ENCODE data around the gene HES2.

Gene HES2

GRCh38 chr1:6423321-6423999 is 3.7 kb upstream of the HES2 start:
- no peak overlapping the region for H3K4me3 ChIP-seq (ENCODE audit: low read length)
- DNase-seq (ENCODE audit: low read depth, low spot score): no peak

- DNase-seq (ENCODE audit: low read depth, low spot score): no peak
- no peak overlapping the region for H3K4me3 ChIP-seq (ENCODE audit: low read length)
These were observed 1.5 kb upstream of the HES2 start for GRCh38 chr1:6421266-6421665.

GRCh38 chr1:6420454-6421042 is 829 bp upstream of the HES2 start:
- DNase-seq (ENCODE audit: low read depth, low spot score): no peak
- no peak overlapping the region for H3K4me3 ChIP-seq (ENCODE audit: low read length)

- H3K4me3 ChIP-seq (ENCODE audit: low read length): no peak overlapping the region
These were observed 319 bp downstream of the HES2 start for GRCh38 chr1:6419397-6419803.

GRCh38 chr1:6418668-6419396 is 887 bp downstream of the HES2 start:
- no peak for DNase-seq (ENCODE audit: low read depth, low spot score)

More at GRCh38 chr1:6419397-6419803, 319 bp downstream of the HES2 start:
- DNase-seq (ENCODE audit: low read depth, low spot score): no peak

GRCh38 chr1:6417961-6418667 is 1.6 kb downstream of the HES2 start:
- no peak overlapping the region for H3K4me3 ChIP-seq (ENCODE audit: low read length)
- no peak for DNase-seq (ENCODE audit: low read depth, low spot score)

More at GRCh38 chr1:6418668-6419396, 887 bp downstream of the HES2 start:
- H3K4me3 ChIP-seq (ENCODE audit: low read length): no peak overlapping the region

GRCh38 chr1:6416906-6417305 is 2.8 kb downstream of the HES2 start:
- no peak overlapping the region for H3K4me3 ChIP-seq (ENCODE audit: low read length)
- no peak for DNase-seq (ENCODE audit: low read depth, low spot score)

GRCh38 chr1:6416295-6416656 is 3.4 kb downstream of the HES2 start:
- DNase-seq (ENCODE audit: low read depth, low spot score): no peak

GRCh38 chr1:6414881-6415626 is 4.7 kb downstream of the HES2 start:
- DNase-seq (ENCODE audit: low read depth, low spot score): no peak
- H3K4me3 ChIP-seq (ENCODE audit: low read length): no peak overlapping the region

More at GRCh38 chr1:6416295-6416656, 3.4 kb downstream of the HES2 start:
- no peak overlapping the region for H3K4me3 ChIP-seq (ENCODE audit: low read length)

GRCh38 chr1:6414443-6414844 is 5.3 kb downstream of the HES2 start:
- peak overlapping the region; percentile 13; the same call in 1 of the 2 replicates for H3K4me3 ChIP-seq (ENCODE audit: low read length)
- DNase-seq (ENCODE audit: low read depth, low spot score): peak; percentile 47

- H3K4me3 ChIP-seq (ENCODE audit: low read length): no peak overlapping the region
- DNase-seq (ENCODE audit: low read depth, low spot score): no peak
These were observed 6.8 kb downstream of the HES2 start for GRCh38 chr1:6412896-6413295.

- no peak overlapping the region for H3K4me3 ChIP-seq (ENCODE audit: low read length)
- DNase-seq (ENCODE audit: low read depth, low spot score): no peak
These were observed 9.3 kb downstream of the HES2 start for GRCh38 chr1:6410248-6410893.

- no peak overlapping the region for H3K4me3 ChIP-seq (ENCODE audit: low read length)
- DNase-seq (ENCODE audit: low read depth, low spot score): no peak
These were observed 10.0 kb downstream of the HES2 start for GRCh38 chr1:6409733-6410132.

GRCh38 chr1:6409053-6409452 is 10.7 kb downstream of the HES2 start:
- no peak overlapping the region for H3K4me3 ChIP-seq (ENCODE audit: low read length)
- no peak for DNase-seq (ENCODE audit: low read depth, low spot score)

- no peak for DNase-seq (ENCODE audit: low read depth, low spot score)
- H3K4me3 ChIP-seq (ENCODE audit: low read length): no peak overlapping the region
These were observed 11.7 kb downstream of the HES2 start for GRCh38 chr1:6408023-6408422.

- no peak for DNase-seq (ENCODE audit: low read depth, low spot score)
- no peak overlapping the region for H3K4me3 ChIP-seq (ENCODE audit: low read length)
These were observed 18.0 kb downstream of the HES2 start for GRCh38 chr1:6401673-6402072.

GRCh38 chr1:6399294-6399693 is 20.4 kb downstream of the HES2 start:
- no peak for DNase-seq (ENCODE audit: low read depth, low spot score)
- no peak overlapping the region for H3K4me3 ChIP-seq (ENCODE audit: low read length)

GRCh38 chr1:6397844-6398441 is 21.8 kb downstream of the HES2 start:
- DNase-seq (ENCODE audit: low read depth, low spot score): no peak
- no peak overlapping the region for H3K4me3 ChIP-seq (ENCODE audit: low read length)

All from Jurkat, Clone E6-1 (cell line).